AG09309 (cell line): ENCODE measurements around the gene SMIM35.

Source experiments
- DNase-seq: peaks from one replicate; pipeline ENCODE4 v3.0.0-alpha.2; 2010; ENCODE audit warnings: low read depth
- H3K4me3 ChIP-seq: 2 replicates; pipeline ENCODE4 v1.5.1; 2011; ENCODE audit warnings: mild to moderate bottlenecking, low read depth, low read length, moderate library complexity; ENCODE audit not compliant: control insufficient read depth
- CTCF ChIP-seq: IDR thresholded peaks from 2 replicates; pipeline ENCODE4 v1.5.1; 2011; ENCODE audit warnings: mild to moderate bottlenecking, low read depth, low read length, inconsistent platforms; ENCODE audit not compliant: insufficient read depth, control insufficient read depth; ENCODE audit errors: missing control alignments

SMIM35 gene

GRCh38 chr11:118052581-118053206, 34.1 kb downstream of the SMIM35 start:
- DNase-seq = no peak
- H3K4me3 ChIP-seq = no peak overlapping the region
- no peak for TF ChIP-seq CTCF

- DNase-seq = no peak
- H3K4me3 ChIP-seq = no peak overlapping the region
- TF ChIP-seq CTCF = no peak
Measured at GRCh38 chr11:118051611-118052461, 34.9 kb downstream of the SMIM35 start.

- TF ChIP-seq CTCF = no peak
- H3K4me3 ChIP-seq = no peak overlapping the region
- no peak for DNase-seq
Measured at GRCh38 chr11:118051136-118051610, 35.6 kb downstream of the SMIM35 start.

GRCh38 chr11:118050208-118050891, 36.4 kb downstream of the SMIM35 start:
- DNase-seq = no peak
- TF ChIP-seq CTCF = no peak
- no peak overlapping the region for H3K4me3 ChIP-seq

GRCh38 chr11:118049771-118050170, 37.0 kb downstream of the SMIM35 start:
- TF ChIP-seq CTCF = no peak
- H3K4me3 ChIP-seq = no peak overlapping the region
- no peak for DNase-seq

- TF ChIP-seq CTCF = no peak
- no peak for DNase-seq
Measured at GRCh38 chr11:118048472-118049370, 38.0 kb downstream of the SMIM35 start.

More at GRCh38 chr11:118048472-118049370, 38.0 kb downstream of the SMIM35 start:
- H3K4me3 ChIP-seq = no peak overlapping the region
